ENCODE results near the gene LGALS1. TPM values are rescaled to one million over a fixed set of nuclear protein-coding genes. Genes with fewer than 3 reads are reported as not detected.

The LGALS1 gene
- total and polyA plus RNA-seq, 9 of the 15 experiments (the other 6 are each of a cell fraction or from before 2014, with no cell fraction given) = 160 to 800 (median 330) TPM

DNA sequence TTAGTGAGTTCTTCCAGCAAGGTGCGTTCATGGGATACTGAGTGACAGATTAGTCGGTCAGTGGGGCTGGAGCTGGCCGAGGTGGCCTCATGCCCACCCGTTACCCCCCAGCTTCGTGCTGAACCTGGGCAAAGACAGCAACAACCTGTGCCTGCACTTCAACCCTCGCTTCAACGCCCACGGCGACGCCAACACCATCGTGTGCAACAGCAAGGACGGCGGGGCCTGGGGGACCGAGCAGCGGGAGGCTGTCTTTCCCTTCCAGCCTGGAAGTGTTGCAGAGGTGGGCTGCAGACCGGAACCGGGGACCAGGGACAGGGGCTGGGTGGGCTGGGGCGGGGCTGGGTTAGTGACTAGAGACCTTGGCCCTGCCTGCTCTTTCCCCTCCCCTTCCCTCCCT lies 2.9 kb downstream of the LGALS1 start:
- ChIA-PET POLR2A (no interaction called here), CTCF (ENCODE audit: low intra/inter-chr PET ratio) (no interaction called here)
- Histone ChIP-seq H3K4me2 (ENCODE audit: insufficient read depth, low read length) (no peak overlapping the region), H3K9me1 (ENCODE audit: control insufficient read depth, insufficient read depth, low read length) (no peaks in the 10 kb centered on the region), H3K27ac (ENCODE audit: extremely low read depth, low read depth, low read length) (no peak overlapping the region; the same call in 2 of the 3 replicates), H3K36me3 (ENCODE audit: control insufficient read depth, insufficient read depth, low read length) (peaks cover 5% of the 10 kb centered on the region; the same call in 1 of the 3 replicates), H3K27me3 (ENCODE audit: control insufficient read depth in 2 of 2, insufficient read depth in 2 of 2, low read length in 2 of 2) (no peaks in the 10 kb centered on the region), H3K4me3 (no peak overlapping the region), H3K79me2 (ENCODE audit: control insufficient read depth, insufficient read depth, low read length) (peaks cover 23% of the 10 kb centered on the region), H4K20me1 (replicated peaks; ENCODE audit: control insufficient read depth, insufficient read depth, low read length) (no peaks in the 10 kb centered on the region), H3K4me1 (replicated peaks in 1 of 2; ENCODE audit: control insufficient read depth in 2 of 2, insufficient read depth in 2 of 2, low read length in 2 of 2) (peaks cover 9 to 62% of the 10 kb centered on the region in 2 experiments; a peak in 4 of 5 replicates), H2AFZ (ENCODE audit: low read depth, low read length) (no peak overlapping the region), H3K9ac (ENCODE audit: insufficient read depth in 1 of 2, low read depth in 2 of 2, low read length in 2 of 2) (peak overlapping the region in 1 of 2 experiments; percentile 74; a peak in 2 of 4 replicates), H3K9me3 (replicated peaks; ENCODE audit: control insufficient read depth, insufficient read depth, low read depth, low read length) (no peaks in the 10 kb centered on the region)
- TF ChIP-seq RBFOX2 (IDR thresholded peaks at IDR 0.05; ENCODE audit: low read depth, low read length) (peak; percentile 39; the same call in 1 of the 2 replicates), MCM3 (IDR thresholded peaks at IDR 0.05) (no peak), POLR2G (IDR thresholded peaks at IDR 0.05; ENCODE audit: low read depth, low read length) (0 out of 2 replicates have a peak, but pooled peaks have one; percentile 14), POLR3G (IDR thresholded peaks at IDR 0.05; ENCODE audit: extremely low read depth, insufficient read length, insufficient replicate concordance) (no peak)
- in situ Hi-C loops (cut with MboI) = no loop called here
- ATAC-seq (no peak), FAIRE-seq (no peak), DNase-seq (ENCODE audit: extremely low read depth in 1 of 4, low spot score in 3 of 4) (no peak)
- intact Hi-C loops (cut with micrococcal nuclease) = no loop called here
- whole genome bisulfite sequencing (ENCODE audit: insufficient coverage, low coverage, missing lambda C conversion rate) = 90% methylated on average over 15 of the region's 18 CpGs
- BruUV-seq (replicated peaks) = no TSS peak

GRCh38 chr22:37679670-37680069 lies 4.2 kb downstream of the LGALS1 start:
- WGBS (ENCODE audit: insufficient coverage, low coverage, missing lambda C conversion rate) = 89% methylated on average over 7 of the region's 8 CpGs
- no peak for DNase-seq (ENCODE audit: extremely low read depth in 1 of 4, low spot score in 3 of 4)
- 0 out of 4 replicates have a peak overlapping the region, but pooled peaks of 1 of the 2 experiments have one; percentile 36 for H3K9ac ChIP-seq (ENCODE audit: insufficient read depth in 1 of 2, low read depth in 2 of 2, low read length in 2 of 2)
- peaks cover 5% of the 10 kb centered on the region; the same call in 1 of the 3 replicates for H3K36me3 ChIP-seq (ENCODE audit: control insufficient read depth, insufficient read depth, low read length)
- H3K9me1 ChIP-seq (ENCODE audit: control insufficient read depth, insufficient read depth, low read length) = no peaks in the 10 kb centered on the region
- peaks cover 9 to 50% of the 10 kb centered on the region in 2 experiments; a peak in 4 of 5 replicates for H3K4me1 ChIP-seq (replicated peaks in 1 of 2; ENCODE audit: control insufficient read depth in 2 of 2, insufficient read depth in 2 of 2, low read length in 2 of 2)
- FAIRE-seq = no peak
- H4K20me1 ChIP-seq (replicated peaks; ENCODE audit: control insufficient read depth, insufficient read depth, low read length) = no peaks in the 10 kb centered on the region
- intact Hi-C loops (cut with micrococcal nuclease) = no loop called here
- ChIA-PET POLR2A (interaction anchor here (0.6 to 1.2 kb wide), 4 partner anchors 11 to 254 kb away, joined by 3 to 6 read pairs (median 4); no protein-coding TSS in a partner anchor), CTCF (ENCODE audit: low intra/inter-chr PET ratio) (no interaction called here)
- no peak overlapping the region for H3K4me3 ChIP-seq
- H3K9me3 ChIP-seq (replicated peaks; ENCODE audit: control insufficient read depth, insufficient read depth, low read depth, low read length) = no peaks in the 10 kb centered on the region
- H3K27me3 ChIP-seq (ENCODE audit: control insufficient read depth in 2 of 2, insufficient read depth in 2 of 2, low read length in 2 of 2) = no peaks in the 10 kb centered on the region
- H3K79me2 ChIP-seq (ENCODE audit: control insufficient read depth, insufficient read depth, low read length) = peaks cover 23% of the 10 kb centered on the region
- H2AFZ ChIP-seq (ENCODE audit: low read depth, low read length) = no peak overlapping the region
- H3K4me2 ChIP-seq (ENCODE audit: insufficient read depth, low read length) = no peak overlapping the region
- ATAC-seq = no peak
- no TSS peak for BruUV-seq (replicated peaks)
- in situ Hi-C loops (cut with MboI) = no loop called here
- no peak overlapping the region for H3K27ac ChIP-seq (ENCODE audit: extremely low read depth, low read depth, low read length)
- no peak for TF ChIP-seq SAFB (IDR thresholded peaks at IDR 0.05; ENCODE audit: borderline replicate concordance, low read depth, low read length)
- TF ChIP-seq, protein P1, sequence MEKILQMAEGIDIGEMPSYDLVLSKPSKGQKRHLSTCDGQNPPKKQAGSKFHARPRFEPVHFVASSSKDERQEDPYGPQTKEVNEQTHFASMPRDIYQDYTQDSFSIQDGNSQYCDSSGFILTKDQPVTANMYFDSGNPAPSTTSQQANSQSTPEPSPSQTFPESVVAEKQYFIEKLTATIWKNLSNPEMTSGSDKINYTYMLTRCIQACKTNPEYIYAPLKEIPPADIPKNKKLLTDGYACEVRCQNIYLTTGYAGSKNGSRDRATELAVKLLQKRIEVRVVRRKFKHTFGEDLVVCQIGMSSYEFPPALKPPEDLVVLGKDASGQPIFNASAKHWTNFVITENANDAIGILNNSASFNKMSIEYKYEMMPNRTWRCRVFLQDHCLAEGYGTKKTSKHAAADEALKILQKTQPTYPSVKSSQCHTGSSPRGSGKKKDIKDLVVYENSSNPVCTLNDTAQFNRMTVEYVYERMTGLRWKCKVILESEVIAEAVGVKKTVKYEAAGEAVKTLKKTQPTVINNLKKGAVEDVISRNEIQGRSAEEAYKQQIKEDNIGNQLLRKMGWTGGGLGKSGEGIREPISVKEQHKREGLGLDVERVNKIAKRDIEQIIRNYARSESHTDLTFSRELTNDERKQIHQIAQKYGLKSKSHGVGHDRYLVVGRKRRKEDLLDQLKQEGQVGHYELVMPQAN (IDR thresholded peaks at IDR 0.05; ENCODE audit: borderline replicate concordance) = no peak
- TF ChIP-seq NFYB (IDR thresholded peaks at IDR 0.05; ENCODE audit: extremely low read depth, insufficient read length) = no peak
- no peak for TF ChIP-seq SIN3B (IDR thresholded peaks at IDR 0.05; ENCODE audit: low read depth)
- TF ChIP-seq STAG1 (CRISPR knock-in tag; IDR thresholded peaks at IDR 0.05; ENCODE audit: borderline replicate concordance) = no peak
- TF ChIP-seq EZH2 (IDR thresholded peaks at IDR 0.05; ENCODE audit: borderline replicate concordance, low read depth, low read length) = no peak
- no peak for TF ChIP-seq EWSR1 (IDR thresholded peaks at IDR 0.05; ENCODE audit: borderline replicate concordance, low read depth, partially characterized antibody)
- TF ChIP-seq RHOXF2B (CRISPR knock-in tag; conservative IDR thresholded peaks at IDR 0.05) = no peak
- no peak for TF ChIP-seq BCL6 (CRISPR knock-in tag; IDR thresholded peaks at IDR 0.05)
- no peak for TF ChIP-seq RB1 (IDR thresholded peaks at IDR 0.05; ENCODE audit: low read depth)

Data from K562 (cell line).